H1 (cell line): ENCODE measurements around the gene PLXNA4. TPM values are rescaled to one million over a fixed set of nuclear protein-coding genes. Genes with fewer than 3 reads are reported as not detected.

Source experiments
- CTCF ChIA-PET: fragments of 300-600 bp; sonication (Branson Sonifier 250); formaldehyde crosslinking; loops from one replicate; lab custom pipeline; 2021; ENCODE audit not compliant: partially characterized antibody; lab: Charles Lee
- POLR2A ChIA-PET: fragments of 300-600 bp; sonication (Branson Sonifier 250); formaldehyde crosslinking; loops from one replicate; lab custom pipeline; 2021; ENCODE audit warnings: inconsistent platforms; ENCODE audit not compliant: partially characterized antibody; lab: Charles Lee
- DNase-seq, 2 experiments: peaks; one replicate each; pipeline versions ENCODE4 v3.0.0 to v3.0.0-alpha.2; 2010 to 2022; ENCODE audit warnings: low spot score in 2 of 2, low read depth in 1 of 2, mixed read lengths in 1 of 2
- FAIRE-seq: peaks from 2 replicates; lab custom pipeline; 2011; peaks lifted over from hg19 to GRCh38; lab: Jason Lieb, UNC
- H2AFZ ChIP-seq: 2 replicates; pipeline ENCODE4 v1.8.1; 2012; ENCODE audit warnings: low read length, inconsistent platforms
- H2AK5ac ChIP-seq: 2 replicates; pipeline ENCODE4 v1.6.1; 2013; ENCODE audit warnings: low read depth, low read length
- H2BK120ac ChIP-seq: replicated peaks from 2 replicates; pipeline ENCODE3; 2013; ENCODE audit warnings: low read depth, low read length, inconsistent platforms
- H2BK12ac ChIP-seq: 2 replicates; pipeline ENCODE4 v1.6.1; 2013; ENCODE audit warnings: low read depth, low read length
- H2BK15ac ChIP-seq: 2 replicates; pipeline ENCODE4 v1.6.1; 2013; ENCODE audit warnings: low read length
- H2BK20ac ChIP-seq: 2 replicates; pipeline ENCODE4 v1.6.1; 2013; ENCODE audit warnings: low read length
- H2BK5ac ChIP-seq: 2 replicates; pipeline ENCODE4 v1.6.1; 2013; ENCODE audit warnings: low read depth, low read length
- H3K14ac ChIP-seq: 2 replicates; pipeline ENCODE4 v1.6.1; 2013; ENCODE audit warnings: inconsistent platforms; ENCODE audit not compliant: insufficient read length
- H3K18ac ChIP-seq: 2 replicates; pipeline ENCODE4 v1.6.1; 2013; ENCODE audit warnings: low read length; ENCODE audit errors: extremely low read depth
- H3K23ac ChIP-seq: 2 replicates; pipeline ENCODE4 v1.6.1; 2013; ENCODE audit warnings: inconsistent platforms; ENCODE audit not compliant: insufficient read length
- H3K23me2 ChIP-seq: 2 replicates; pipeline ENCODE4 v1.6.1; 2013; ENCODE audit warnings: low read depth, low read length
- H3K27ac ChIP-seq: 2 replicates; pipeline ENCODE4 v1.6.1; 2011; ENCODE audit warnings: low read depth, low read length, inconsistent platforms
- H3K27me3 ChIP-seq, 4 experiments: replicated peaks in 1 of 4; 1 replicate in 1 of 4; 2 replicates in 3 of 4; pipeline versions ENCODE4 v1.6.1 to v1.8.1; 2011 to 2013; ENCODE audit warnings: low read length in 3 of 4, mild to moderate bottlenecking in 3 of 4, inconsistent platforms in 2 of 4, mixed read lengths in 2 of 4, moderate library complexity in 1 of 4; ENCODE audit not compliant: control insufficient read depth in 3 of 4, insufficient read depth in 3 of 4; ENCODE audit errors: extremely low read depth in 1 of 4
- H3K36me3 ChIP-seq, 4 experiments: 2 replicates each; pipeline versions ENCODE4 v1.6.1 to v1.8.1; 2011 to 2013; ENCODE audit warnings: mild to moderate bottlenecking in 4 of 4, low read length in 3 of 4, moderate library complexity in 2 of 4, control low read depth in 1 of 4, inconsistent platforms in 1 of 4; ENCODE audit not compliant: insufficient read depth in 4 of 4, control insufficient read depth in 2 of 4
- H3K4ac ChIP-seq: replicated peaks from 2 replicates; pipeline ENCODE3; 2013; ENCODE audit warnings: low read length, low read depth, mixed read lengths, inconsistent platforms; ENCODE audit not compliant: insufficient read length
- H3K4me1 ChIP-seq, 4 experiments: replicated peaks in 1 of 4; 1 replicate in 1 of 4; 2 replicates in 3 of 4; pipeline versions ENCODE4 v1.6.1 to v1.8.1; 2011 to 2013; ENCODE audit warnings: low read length in 3 of 4, inconsistent platforms in 2 of 4, mixed read lengths in 1 of 4; ENCODE audit not compliant: insufficient read depth in 4 of 4, control insufficient read depth in 3 of 4
- H3K4me2 ChIP-seq, 2 experiments: 2 replicates each; pipeline versions ENCODE4 v1.6.1 to v1.8.1; 2011 to 2013; ENCODE audit warnings: low read depth in 2 of 2, low read length in 2 of 2, control low read depth in 1 of 2, inconsistent platforms in 1 of 2, mild to moderate bottlenecking in 1 of 2; ENCODE audit not compliant: insufficient read depth in 1 of 2
- H3K4me3 ChIP-seq, 4 experiments: fragments of 200-600, 300-600 bp in 1 of 4; sonication (generic), shearing (Covaris generic), sonication (Bioruptor Twin) in 1 of 4; 2 replicates each; pipeline versions ENCODE4 v1.5.1 to v1.8.1; 2011 to 2016; ENCODE audit warnings: low read length in 4 of 4, low read depth in 3 of 4, control low read depth in 2 of 4, inconsistent platforms in 2 of 4, mild to moderate bottlenecking in 2 of 4, mixed read lengths in 1 of 4, moderate library complexity in 1 of 4; ENCODE audit not compliant: insufficient read depth in 2 of 4; ENCODE audit errors: extremely low read depth in 1 of 4
- H3K56ac ChIP-seq: replicated peaks from 2 replicates; pipeline ENCODE3; 2013; ENCODE audit warnings: low read depth, mild to moderate bottlenecking, mixed read lengths, low read length, inconsistent platforms; ENCODE audit not compliant: insufficient read length
- H3K79me1 ChIP-seq: 2 replicates; pipeline ENCODE4 v1.6.1; 2013; ENCODE audit warnings: low read depth, low read length, control low read depth
- H3K79me2 ChIP-seq, 2 experiments: 2 replicates each; pipeline versions ENCODE4 v1.6.1 to v1.8.1; 2012 to 2013; ENCODE audit warnings: low read length in 2 of 2, mild to moderate bottlenecking in 2 of 2, inconsistent platforms in 1 of 2; ENCODE audit not compliant: insufficient read depth in 2 of 2, control insufficient read depth in 1 of 2
- H3K9ac ChIP-seq, 4 experiments: replicated peaks in 1 of 4; 1 replicate in 1 of 4; 2 replicates in 3 of 4; pipeline versions ENCODE4 v1.6.1 to v1.8.1; 2011 to 2013; ENCODE audit warnings: low read depth in 3 of 4, low read length in 3 of 4, control low read depth in 2 of 4, mild to moderate bottlenecking in 2 of 4, moderate library complexity in 2 of 4, inconsistent platforms in 1 of 4; ENCODE audit errors: extremely low read depth in 1 of 4
- H3K9me3 ChIP-seq, 2 experiments: 2 replicates each; pipeline versions ENCODE4 v1.6.1 to v1.8.1; 2012 to 2013; ENCODE audit warnings: mild to moderate bottlenecking in 2 of 2, moderate library complexity in 2 of 2, control low read depth in 1 of 2, inconsistent platforms in 1 of 2, low read depth in 1 of 2, low read length in 1 of 2, mixed read lengths in 1 of 2; ENCODE audit not compliant: insufficient read depth in 2 of 2
- H4K20me1 ChIP-seq, 2 experiments: replicated peaks in 1 of 2; 2 replicates each; pipeline versions ENCODE3 to v1.8.1; 2011 to 2013; ENCODE audit warnings: inconsistent platforms in 2 of 2, low read length in 2 of 2, mild to moderate bottlenecking in 1 of 2; ENCODE audit not compliant: insufficient read depth in 2 of 2, control insufficient read depth in 1 of 2
- H4K5ac ChIP-seq: 2 replicates; pipeline ENCODE4 v1.6.1; 2013; ENCODE audit warnings: low read length, low read depth, mixed read lengths, inconsistent platforms; ENCODE audit not compliant: insufficient read length
- H4K8ac ChIP-seq: 2 replicates; pipeline ENCODE4 v1.8.0; 2013; ENCODE audit warnings: mild to moderate bottlenecking, moderate library complexity, low read length, inconsistent platforms; ENCODE audit not compliant: insufficient read depth; ENCODE audit errors: extremely low read depth
- H4K91ac ChIP-seq: replicated peaks from 2 replicates; pipeline ENCODE3; 2013; ENCODE audit warnings: low read length, mixed read lengths, inconsistent platforms; ENCODE audit not compliant: insufficient read length
- CBX8 ChIP-seq: fragments of 300-800, 300-1000 bp; sonication (generic); IDR thresholded peaks from 2 replicates; pipeline ENCODE4 v1.7.1; 2016; ENCODE audit warnings: low read depth, low read length, borderline replicate concordance
- CHD1 ChIP-seq: IDR thresholded peaks from 2 replicates; pipeline ENCODE4 v1.6.1; 2012; ENCODE audit warnings: low read depth, low read length, improper control_type of control experiment
- CHD2 ChIP-seq: IDR thresholded peaks from 2 replicates; pipeline ENCODE4 v1.6.1; 2012; ENCODE audit warnings: low read length, improper control_type of control experiment
- CREB1 ChIP-seq: IDR thresholded peaks from 2 replicates; pipeline ENCODE4 v1.6.1; 2012; ENCODE audit warnings: inconsistent platforms
- GABPA ChIP-seq: IDR thresholded peaks from 2 replicates; pipeline ENCODE4 v1.6.1; 2011; ENCODE audit warnings: mild to moderate bottlenecking, low read length, moderate library complexity, borderline replicate concordance; ENCODE audit not compliant: insufficient read depth
- MAFK ChIP-seq: IDR thresholded peaks from 2 replicates; pipeline ENCODE4 v1.6.1; 2012; ENCODE audit warnings: low read depth, mild to moderate bottlenecking, improper control_type of control experiment, low read length
- POU5F1 ChIP-seq: IDR thresholded peaks from 2 replicates; pipeline ENCODE4 v1.6.1; 2011; ENCODE audit warnings: low read depth, mild to moderate bottlenecking, low read length, moderate library complexity
- RAD21 ChIP-seq, 2 experiments: IDR thresholded peaks in 1 of 2; conservative IDR thresholded peaks in 1 of 2; 2 replicates each; pipeline ENCODE4 v1.6.1; 2011; ENCODE audit warnings: low read depth in 2 of 2, low read length in 2 of 2, improper control_type of control experiment in 1 of 2, inconsistent platforms in 1 of 2, mild to moderate bottlenecking in 1 of 2, moderate library complexity in 1 of 2
- RFX5 ChIP-seq: IDR thresholded peaks from 2 replicates; pipeline ENCODE4 v1.6.1; 2011; ENCODE audit warnings: low read depth, low read length, improper control_type of control experiment, borderline replicate concordance
- SP2 ChIP-seq: IDR thresholded peaks from 2 replicates; pipeline ENCODE4 v1.6.1; 2012; ENCODE audit warnings: mild to moderate bottlenecking, low read length, inconsistent platforms
- SUZ12 ChIP-seq: fragments of 200-600 bp; sonication (generic); IDR thresholded peaks from 2 replicates; pipeline ENCODE4 v1.6.1; 2012; ENCODE audit warnings: mild to moderate bottlenecking, inconsistent platforms, low read length, moderate library complexity, mixed read lengths
- ZNF274 ChIP-seq: IDR thresholded peaks from 2 replicates; pipeline ENCODE4 v1.7.0; 2012; ENCODE audit warnings: low read length, borderline replicate concordance; ENCODE audit errors: extremely low read depth
- WGBS, 2 experiments: shearing (Covaris generic) in 1 of 2; methylation state at CpG; one replicate each; pipeline versions ENCODE4 v1.1.6 to v1.1.7; 2013 to 2015; ENCODE audit warnings: low lambda C conversion rate in 2 of 2, mixed read lengths in 2 of 2, inconsistent platforms in 1 of 2, low coverage in 1 of 2, missing lambda C conversion rate in 1 of 2; ENCODE audit not compliant: insufficient replicate concordance in 2 of 2, insufficient coverage in 1 of 2, insufficient read length in 1 of 2; ENCODE audit errors: extremely low coverage in 1 of 2, missing lambda C conversion rate in 1 of 2; 5-methylcytosine and 5-hydroxymethylcytosine counted together
- polyA plus RNA-seq, 7 experiments: library from polyadenylated mRNA; depleted of rRNA in 3 of 7; stranded (reverse) in 5 of 7; unstranded in 2 of 7; fragments of >200 nt in 5 of 7; fragments of 200-250 nt in 2 of 7; gene quantifications; 1 replicate in 5 of 7; 2 replicates in 1 of 7; 4 replicates in 1 of 7; pipeline versions ENCODE4 v1.2.1 to v1.2.3, GENCODE V29; 2011 to 2013; ENCODE audit warnings: missing spikeins in 2 of 7, mixed read lengths in 2 of 7
- total RNA-seq: library from RNA; stranded (reverse); fragmentation: NEBNext Ultra II Directional; extraction: Animal tissue kit (Norgen Biotek cat#: 25700); gene quantifications from 2 replicates; pipeline ENCODE4 v1.2.1, GENCODE V29; 2021
- TF ChIP-seq, protein P1 (sequence below): IDR thresholded peaks from 2 replicates; pipeline ENCODE4 v1.6.1; 2012; ENCODE audit warnings: inconsistent platforms

The PLXNA4 gene
- total and polyA plus RNA-seq, 2 of the 8 experiments (the other 6 are each of a cell fraction or from before 2014, with no cell fraction given): 0.76 to 0.79 TPM

DNA sequence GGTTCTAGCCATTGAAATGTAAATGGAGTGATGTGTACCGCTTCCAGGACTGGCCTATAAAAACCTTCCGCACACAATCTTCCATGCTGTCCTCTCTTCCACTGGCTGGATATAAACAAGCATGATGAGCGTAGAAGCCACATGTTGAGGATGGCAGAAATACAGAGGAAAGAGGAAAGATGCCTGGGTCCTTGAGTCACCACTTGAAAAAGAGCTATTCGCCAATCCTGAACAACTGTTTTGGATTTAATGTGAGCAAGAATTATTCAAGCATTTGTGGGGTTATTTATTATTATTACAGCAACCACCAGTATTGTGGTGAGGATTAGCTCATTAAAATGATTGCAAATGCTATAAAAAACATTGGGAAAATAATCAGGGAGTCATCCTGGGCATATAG is 45.8 kb upstream of the PLXNA4 start:
- H2BK120ac ChIP-seq: no peak overlapping the region
- POLR2A ChIA-PET: no interaction called here
- FAIRE-seq: no peak

More for the DNA sequence above, 45.8 kb upstream of the PLXNA4 start:
- Histone ChIP-seq H3K56ac (no peak overlapping the region), H2AFZ (no peak overlapping the region), H3K4me2 (no peak overlapping the region), H3K79me1 (no peaks in the 10 kb centered on the region), H3K4me3 (no peak overlapping the region), H3K27ac (no peak overlapping the region), H3K9me3 (no peaks in the 10 kb centered on the region), H4K91ac (no peak overlapping the region), H3K27me3 (no peaks in the 10 kb centered on the region), H3K18ac (no peak overlapping the region), H2BK15ac (no peak overlapping the region), H3K79me2 (no peaks in the 10 kb centered on the region), H3K36me3 (no peaks in the 10 kb centered on the region), H3K14ac (no peak overlapping the region), H3K23ac (no peak overlapping the region), H4K8ac (no peak overlapping the region), H2BK20ac (no peak overlapping the region), H4K20me1 (no peaks in the 10 kb centered on the region), H2AK5ac (no peak overlapping the region), H3K9ac (no peak overlapping the region), H2BK12ac (no peak overlapping the region), H4K5ac (no peak overlapping the region), H3K4ac (no peak overlapping the region), H2BK5ac (no peak overlapping the region), H3K4me1 (peaks cover 0 to 4% (median 0%) of the 10 kb centered on the region in 4 experiments; a peak in 1 of 7 replicates), H3K23me2 (no peaks in the 10 kb centered on the region)
- no peak for DNase-seq
- TF ChIP-seq CHD1 (no peak), RFX5 (no peak), POU5F1 (no peak), CHD2 (no peak), GABPA (no peak), ZNF274 (no peak), SUZ12 (no peak), SP2 (no peak), CBX8 (no peak), MAFK (no peak), CREB1 (no peak), RAD21 (IDR thresholded peaks at IDR 0.05 in 1 of 2, conservative IDR thresholded peaks at IDR 0.05 in 1 of 2; ENCODE audit: low read depth in 2 of 2, low read length in 2 of 2) (no peak)
- TF ChIP-seq, protein P1, sequence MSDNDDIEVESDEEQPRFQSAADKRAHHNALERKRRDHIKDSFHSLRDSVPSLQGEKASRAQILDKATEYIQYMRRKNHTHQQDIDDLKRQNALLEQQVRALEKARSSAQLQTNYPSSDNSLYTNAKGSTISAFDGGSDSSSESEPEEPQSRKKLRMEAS: no peak
- 86% methylated on average over 4 of the region's 4 CpGs; no CpG with 5 or more reads in 1 of the 2 experiments for WGBS, 2 experiments
- CTCF ChIA-PET: interaction anchor here (0.8 to 1.1 kb wide), 3 partner anchors 14 to 35 kb away, joined by 3 to 4 read pairs (median 4); no protein-coding TSS in a partner anchor
